HG02588 (cell line): ENCODE measurements around the gene ENOX1.

Source experiments
- ATAC-seq: cut with Tn5 transposase; IDR thresholded peaks from one replicate; pipeline ENCODE4 v1.9.1; 2021; ENCODE audit warnings: mild to moderate bottlenecking, moderate library complexity; ENCODE audit not compliant: unreplicated experiment

ENOX1 gene

DNA sequence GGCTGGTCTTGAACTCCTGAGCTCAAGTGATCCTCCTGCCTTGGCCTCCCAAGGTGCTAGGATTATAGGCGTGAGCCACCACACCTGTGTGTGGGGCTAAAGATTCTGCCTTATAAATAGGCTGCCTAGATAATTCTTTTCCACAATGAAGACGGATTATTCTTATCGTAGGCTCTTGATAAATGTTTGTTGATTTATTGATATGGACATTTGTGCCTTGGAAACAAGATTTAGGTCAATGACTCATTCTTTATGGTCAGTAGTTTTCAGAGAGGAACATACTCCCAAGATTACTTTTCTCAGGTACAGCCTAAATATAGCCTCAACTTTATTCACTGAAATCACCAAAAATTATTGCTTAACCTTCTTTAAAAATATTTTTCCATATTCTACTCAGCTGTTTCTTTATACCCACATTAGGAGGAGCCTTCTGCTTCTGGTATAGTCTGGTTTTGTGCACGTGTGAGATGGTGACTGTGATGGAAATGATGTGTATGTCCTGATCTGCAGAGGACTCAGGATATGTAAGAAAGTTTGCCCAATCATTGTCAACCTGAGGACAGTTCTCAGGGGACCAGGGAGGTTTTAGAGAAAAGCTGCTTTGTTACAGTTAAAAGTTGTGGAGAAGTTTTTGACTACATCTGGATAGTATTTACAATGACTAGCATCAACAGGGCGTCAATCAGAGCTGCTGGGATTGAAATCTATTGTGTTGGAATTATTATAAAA lies 554.5 kb downstream of the ENOX1 start:
- ATAC-seq = no peak

DNA sequence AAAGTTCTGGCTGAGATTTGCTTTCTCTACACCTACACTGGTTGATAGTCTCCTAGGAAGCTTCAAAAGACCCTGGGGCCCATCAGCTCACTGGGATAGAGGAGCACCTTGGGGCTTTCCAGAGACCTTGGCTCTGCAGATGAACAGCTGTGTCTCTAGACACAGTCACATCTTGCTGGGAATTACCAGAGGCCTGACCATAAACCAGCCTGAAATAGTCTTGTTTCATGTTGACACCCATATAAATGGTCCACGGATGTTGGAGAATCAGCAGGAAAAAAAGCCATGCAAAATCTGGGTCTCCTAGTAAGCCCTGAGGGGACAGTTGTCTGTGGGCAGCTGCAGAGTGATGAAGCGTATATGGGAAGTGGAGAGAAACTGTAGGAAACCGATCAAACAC lies 555.8 kb downstream of the ENOX1 start:
- no peak for ATAC-seq

DNA sequence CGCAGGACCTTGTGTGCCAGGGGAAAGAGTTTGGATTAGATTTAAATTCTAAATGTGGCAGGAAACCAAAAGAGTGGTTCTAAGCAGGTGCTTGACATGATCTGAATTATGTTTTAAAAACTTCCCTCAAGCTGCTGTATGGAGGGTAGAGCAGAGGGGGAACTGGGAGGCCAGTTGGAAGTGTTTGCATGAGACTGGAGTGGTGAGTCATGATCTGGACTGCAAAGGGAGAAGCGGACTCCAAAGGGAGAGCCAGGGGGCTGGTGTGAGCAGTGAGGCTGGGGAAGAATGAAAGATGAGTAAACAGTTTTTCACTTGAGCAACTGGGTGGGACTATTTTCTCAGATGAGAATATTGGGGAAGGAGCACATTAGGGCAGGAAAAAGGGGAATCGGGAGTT lies 557.3 kb downstream of the ENOX1 start:
- ATAC-seq = no peak

DNA sequence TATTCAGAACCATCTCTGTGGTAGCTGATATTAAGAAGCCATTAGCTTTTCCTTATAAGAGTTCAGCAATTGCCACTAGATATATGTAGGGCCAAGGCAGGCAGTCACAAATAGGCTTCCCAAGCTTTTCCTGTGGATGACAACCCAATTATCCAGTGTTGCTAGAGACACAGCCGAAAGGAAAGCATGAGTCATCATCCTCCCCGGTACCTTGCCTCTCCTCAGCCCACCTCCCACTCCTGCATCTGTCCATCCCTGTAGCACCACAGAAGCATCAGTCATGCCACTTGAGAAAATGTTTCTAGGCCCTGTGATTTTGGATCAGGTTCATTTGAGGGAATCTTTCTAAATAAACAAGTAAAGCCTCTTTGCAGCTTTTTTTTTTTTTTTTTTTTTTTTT lies 559.1 kb downstream of the ENOX1 start:
- ATAC-seq = no peak

DNA sequence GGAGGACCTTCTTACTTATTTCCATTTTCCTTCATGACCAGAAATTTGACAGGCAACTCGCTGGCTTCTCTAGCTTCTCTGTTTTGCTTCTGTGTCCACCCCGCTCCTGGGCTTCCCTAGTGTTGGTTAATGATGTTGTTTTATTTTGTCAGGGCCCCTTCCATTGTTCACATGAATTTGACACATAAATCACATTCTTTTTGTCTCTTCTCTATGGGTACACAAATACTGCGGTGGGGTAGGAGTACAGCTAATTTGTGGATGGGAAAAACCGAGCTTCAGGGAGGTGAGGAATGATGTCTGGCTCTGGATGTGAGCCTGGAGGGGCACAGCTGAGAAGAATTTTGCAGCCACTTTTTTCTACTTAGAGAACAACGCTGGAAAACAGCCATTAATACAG lies 563.6 kb downstream of the ENOX1 start:
- ATAC-seq = no peak

DNA sequence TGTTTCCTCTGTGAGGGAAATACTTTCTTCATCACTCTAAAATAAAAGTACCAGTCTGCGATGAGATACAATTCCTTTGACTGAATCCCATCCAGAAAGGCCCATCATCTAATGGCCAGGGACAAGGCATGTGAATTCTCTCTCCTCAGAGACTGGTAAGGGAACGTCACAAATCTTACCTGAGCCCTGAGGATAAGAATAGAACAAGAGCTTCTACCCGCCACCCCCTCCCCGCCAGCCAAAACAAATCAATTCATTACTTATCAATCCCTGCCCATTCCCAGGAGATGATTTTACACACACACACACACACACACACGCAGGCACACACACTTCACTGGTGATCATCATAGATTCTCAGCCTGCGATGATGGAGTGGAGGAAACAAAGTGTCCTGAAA lies 564.7 kb downstream of the ENOX1 start:
- no peak for ATAC-seq

DNA sequence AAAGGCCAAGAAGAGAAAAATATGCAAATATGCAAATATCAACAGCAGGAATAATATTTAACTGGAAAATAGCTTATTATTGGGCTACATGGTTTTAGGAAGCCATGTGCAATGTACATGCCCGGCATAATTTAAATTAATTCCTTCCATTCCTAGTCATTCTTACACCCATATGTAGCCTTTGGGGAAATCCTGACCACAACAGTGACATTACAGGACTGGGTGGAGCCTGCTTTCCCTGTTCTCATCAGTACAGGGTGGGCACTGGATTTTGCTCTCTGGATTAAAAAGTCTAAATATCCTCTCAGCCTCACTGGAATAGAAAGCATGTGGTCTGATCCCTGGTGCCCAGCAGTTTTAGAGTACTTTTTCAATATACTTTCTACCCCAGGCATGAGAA lies 565.2 kb downstream of the ENOX1 start:
- no peak for ATAC-seq

DNA sequence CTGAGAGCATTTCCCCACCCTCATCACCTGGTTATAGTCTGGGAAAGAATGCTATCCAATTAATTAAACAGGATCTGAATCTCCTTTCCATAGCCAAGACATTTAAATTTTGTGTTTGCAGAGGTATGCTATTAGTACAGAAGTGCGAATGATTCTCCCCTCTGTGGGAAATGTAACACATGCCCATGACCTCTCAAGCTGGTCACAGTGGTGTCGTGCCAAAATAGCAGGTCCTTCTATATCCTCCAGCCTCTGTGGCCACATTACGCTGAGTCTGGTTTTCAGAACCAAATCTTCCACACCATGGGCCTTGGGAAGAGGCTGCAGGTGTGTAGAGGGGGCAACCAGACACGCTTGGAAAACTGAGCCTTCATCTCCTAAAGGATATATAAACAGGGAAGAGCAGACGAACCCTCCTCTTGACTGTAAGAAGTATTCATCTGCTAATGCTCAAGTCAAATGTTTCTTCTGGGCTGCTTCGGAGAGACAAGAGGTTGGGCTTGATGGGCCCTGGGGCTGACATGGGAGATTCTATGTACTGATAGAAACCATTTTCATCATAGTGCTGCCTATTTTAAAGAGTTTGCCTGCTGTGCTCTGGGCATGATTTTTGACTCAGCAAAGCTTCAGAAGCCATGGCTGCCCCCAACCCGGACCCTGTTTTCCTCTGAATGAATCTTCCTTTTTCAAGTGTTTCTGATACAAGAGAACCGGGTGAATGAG lies 565.7 kb downstream of the ENOX1 start:
- no peak for ATAC-seq

DNA sequence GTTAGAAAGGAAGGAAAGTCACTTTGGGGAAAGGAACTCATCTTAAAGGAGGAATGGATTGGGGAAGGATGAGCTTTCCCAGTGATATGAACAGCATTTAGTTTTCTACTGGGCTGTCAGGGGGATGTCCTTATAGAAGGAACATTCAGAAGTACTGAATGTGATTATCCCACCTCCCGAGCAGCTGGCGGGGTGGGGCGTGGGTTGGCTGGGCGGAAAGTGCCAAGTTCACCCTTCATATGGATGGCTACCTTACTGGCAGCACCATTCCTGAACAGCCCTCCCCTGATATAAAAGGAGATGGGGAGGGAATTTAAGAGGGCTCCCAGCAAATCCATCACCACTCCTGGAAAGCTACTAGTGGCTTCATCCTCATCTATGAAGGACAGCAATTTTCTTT lies 572.6 kb downstream of the ENOX1 start:
- no peak for ATAC-seq

DNA sequence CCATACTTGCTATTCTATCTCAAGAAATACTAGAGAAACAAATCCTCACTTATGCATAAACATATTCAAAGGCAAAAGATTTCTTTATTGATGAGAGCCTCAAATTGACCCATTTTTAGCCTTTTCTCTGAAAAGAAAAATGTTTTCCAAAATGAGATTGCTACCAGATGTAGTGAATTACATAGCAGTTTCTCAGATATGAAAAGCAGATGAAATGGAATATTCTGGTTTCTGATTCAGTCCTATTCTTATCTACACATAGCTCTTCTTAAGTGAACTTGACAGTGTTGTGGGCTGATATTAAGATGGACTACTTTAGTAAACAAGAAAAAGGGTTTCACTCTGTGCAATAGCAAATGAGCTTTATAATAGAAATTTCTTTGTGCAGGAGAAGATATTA lies 579.9 kb downstream of the ENOX1 start:
- no peak for ATAC-seq

DNA sequence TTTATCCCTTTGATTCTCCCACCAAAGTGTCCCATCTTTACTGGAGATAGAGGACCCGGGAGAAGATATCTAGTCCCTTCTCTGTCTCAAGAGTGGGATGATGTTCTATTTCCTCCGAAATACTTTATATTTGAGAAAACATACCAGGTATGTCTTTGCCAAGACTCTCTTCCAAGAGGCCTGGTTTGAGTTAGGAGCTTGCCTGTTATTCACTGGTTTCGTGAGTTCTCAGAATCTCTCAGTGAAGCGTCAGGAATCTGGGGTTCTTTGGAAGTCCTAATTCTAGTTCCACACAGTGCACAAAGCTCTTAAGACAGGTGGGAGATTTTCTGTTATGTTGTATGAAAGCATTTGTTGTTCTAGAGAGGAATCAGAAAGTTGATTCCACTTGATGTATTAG lies 581.4 kb downstream of the ENOX1 start:
- no peak for ATAC-seq

DNA sequence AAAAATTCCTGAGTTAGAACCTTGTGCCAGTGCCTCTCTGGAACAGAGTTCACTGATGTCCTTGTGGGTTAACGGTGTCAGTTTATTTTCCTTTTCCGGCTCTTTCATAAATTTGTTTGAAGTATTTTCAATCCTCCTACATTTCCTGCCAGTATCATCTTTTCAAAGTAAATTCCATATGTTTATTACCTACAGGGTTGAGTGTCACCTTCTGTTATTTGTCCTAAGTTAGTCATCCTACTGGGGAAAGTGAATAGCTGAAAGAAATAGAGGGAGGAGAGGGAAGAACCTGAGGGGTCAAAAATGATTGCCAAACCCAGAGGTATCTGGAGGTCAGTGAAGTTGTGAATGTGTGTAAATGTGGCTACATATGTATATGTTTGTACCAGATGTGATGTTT lies 582.2 kb downstream of the ENOX1 start:
- ATAC-seq = no peak

DNA sequence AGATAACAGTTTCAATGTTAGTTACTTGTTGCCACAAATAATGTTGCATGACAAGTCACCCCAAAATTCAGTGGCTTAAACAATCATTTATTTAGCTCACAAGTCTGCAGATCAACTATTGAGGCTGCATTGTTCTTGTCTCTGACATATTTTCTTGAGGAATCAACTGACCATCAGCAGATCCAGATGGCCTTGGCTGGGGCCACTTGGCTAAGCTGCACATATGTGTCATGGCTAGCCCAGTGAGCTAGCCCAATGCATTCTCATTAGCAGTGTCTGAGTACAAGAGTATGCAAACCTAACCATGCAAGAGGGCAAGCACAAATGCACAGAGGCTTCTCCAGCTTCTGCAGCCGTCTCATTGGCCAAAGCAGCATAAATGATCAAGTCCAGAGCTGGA lies 583.0 kb downstream of the ENOX1 start:
- ATAC-seq = no peak

DNA sequence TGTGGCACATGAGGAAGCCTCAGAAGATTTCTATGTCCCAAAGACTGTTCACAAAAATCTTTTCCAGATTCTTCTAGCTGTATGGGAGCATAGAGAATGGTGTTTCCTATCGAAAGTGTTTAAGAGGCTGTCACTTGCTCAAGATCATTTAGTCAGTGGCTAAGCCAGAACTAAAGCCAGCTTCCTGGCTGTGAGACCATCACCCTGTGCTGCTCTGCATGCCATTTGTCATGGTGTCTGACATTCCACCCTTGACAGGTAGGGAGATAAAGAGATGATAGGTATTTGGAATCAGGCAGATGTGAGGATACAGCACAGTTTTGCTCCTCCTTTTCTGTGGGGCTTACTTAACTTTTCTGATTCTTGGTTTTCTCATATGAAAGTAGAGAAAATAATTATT lies 586.0 kb downstream of the ENOX1 start:
- ATAC-seq = no peak

DNA sequence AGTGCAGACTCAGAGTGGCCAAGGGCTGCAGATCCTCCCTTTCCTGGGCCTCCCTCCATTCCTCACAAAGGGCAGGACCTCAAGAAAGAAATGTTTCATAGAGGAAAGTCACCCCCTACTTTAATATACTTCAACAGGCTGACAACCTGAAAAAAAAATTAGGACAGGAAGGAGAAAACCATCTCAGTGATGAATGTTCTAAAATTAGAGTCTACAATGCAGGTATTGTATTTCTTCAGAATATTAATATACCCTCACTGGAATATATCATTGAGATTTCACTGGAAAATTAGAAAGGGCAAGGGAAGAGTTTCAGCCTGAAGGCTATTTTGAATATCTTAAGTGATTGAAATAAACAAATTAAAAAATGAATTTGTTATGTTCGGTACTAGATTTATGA lies 586.5 kb downstream of the ENOX1 start:
- ATAC-seq = no peak

DNA sequence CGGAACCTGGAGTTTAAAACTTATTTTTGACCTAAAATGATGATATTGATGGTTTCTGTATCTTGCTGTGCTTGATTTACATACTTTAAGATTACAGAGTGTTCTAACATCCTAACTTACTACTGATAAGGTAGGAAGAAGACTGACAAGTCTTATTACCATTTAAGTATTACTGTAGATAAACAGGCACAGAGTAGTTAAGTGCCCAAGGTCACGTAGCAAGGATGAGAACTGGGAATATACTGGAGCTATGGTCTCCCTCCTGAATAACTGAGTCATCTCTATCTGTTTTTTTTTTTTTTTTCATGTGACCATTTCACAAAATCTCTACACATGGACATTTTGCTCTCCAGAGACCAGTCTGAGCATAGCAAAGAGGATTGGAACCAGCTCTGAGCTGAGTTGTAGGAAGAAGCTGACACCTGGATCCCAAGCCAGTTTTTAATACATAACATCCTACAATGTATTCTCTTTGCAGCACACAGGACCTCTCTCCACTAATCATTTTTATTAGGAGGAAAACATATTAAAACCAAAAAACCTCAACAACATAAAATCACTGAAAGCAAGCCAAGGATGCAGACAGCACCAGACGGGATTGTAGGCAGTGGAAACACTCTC lies 589.9 kb downstream of the ENOX1 start:
- no peak for ATAC-seq

DNA sequence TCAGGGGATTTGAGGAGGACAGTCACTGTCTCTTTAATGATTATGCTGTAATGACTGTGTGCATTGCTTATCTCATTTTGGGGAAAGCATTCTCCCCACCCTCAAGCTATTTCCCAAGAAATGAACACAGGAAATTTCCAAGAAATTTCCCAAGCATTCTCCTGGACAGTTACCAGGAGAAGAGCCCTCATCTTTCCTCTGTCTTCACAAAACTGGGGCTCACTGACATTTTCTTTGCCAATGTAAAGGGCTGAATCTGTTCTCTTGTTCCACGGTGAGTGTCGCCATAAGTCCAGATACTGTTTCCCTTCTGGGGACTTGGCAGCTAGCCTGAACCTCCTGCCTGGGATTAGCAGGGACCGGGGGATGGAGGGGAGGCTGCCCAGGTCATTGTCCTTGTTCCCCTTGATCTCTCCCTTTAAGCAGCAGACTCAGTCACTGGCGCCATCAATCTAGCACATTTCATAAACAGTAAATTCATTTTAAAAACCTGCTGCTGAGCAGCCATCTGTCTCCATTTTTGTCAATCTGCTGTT lies 590.6 kb downstream of the ENOX1 start:
- ATAC-seq = no peak

DNA sequence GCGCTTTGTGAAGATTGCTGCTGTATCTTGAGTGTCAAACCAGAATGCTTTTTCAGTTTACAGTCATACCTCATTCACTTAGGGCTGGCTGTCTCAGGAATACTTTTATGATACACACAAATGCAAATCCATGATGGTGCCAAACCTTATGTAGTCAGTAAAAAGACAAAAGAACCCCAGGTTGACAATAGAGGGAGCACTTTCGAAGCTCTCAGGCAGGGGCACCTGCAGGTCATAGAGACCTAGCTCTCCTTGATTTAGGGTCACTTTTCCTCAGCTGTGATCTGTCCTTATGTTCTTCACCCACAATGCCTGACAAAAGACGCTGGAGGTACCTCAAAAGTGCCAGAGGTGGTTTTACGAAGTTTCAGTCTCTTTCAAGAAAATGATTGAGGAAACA lies 591.2 kb downstream of the ENOX1 start:
- ATAC-seq = no peak

DNA sequence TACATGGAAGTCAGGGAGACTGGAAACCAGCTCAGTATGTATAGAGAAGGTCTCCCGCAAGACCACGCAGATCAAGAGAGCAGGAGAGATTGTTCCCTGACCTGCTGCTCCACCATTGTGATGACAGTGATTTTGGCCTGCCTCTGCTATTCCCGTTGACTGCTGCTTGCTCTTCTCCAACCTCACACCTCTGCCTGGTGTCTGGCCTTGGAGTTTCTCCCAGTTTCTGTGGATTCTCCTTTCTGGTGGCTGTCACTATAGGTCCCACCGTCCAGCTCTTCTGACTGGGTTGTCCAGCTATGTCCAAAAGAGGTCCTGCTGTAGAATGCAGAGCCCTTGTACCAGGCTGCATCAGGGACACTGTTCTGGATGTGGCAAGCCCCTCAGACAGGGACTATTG lies 591.7 kb downstream of the ENOX1 start:
- no peak for ATAC-seq

DNA sequence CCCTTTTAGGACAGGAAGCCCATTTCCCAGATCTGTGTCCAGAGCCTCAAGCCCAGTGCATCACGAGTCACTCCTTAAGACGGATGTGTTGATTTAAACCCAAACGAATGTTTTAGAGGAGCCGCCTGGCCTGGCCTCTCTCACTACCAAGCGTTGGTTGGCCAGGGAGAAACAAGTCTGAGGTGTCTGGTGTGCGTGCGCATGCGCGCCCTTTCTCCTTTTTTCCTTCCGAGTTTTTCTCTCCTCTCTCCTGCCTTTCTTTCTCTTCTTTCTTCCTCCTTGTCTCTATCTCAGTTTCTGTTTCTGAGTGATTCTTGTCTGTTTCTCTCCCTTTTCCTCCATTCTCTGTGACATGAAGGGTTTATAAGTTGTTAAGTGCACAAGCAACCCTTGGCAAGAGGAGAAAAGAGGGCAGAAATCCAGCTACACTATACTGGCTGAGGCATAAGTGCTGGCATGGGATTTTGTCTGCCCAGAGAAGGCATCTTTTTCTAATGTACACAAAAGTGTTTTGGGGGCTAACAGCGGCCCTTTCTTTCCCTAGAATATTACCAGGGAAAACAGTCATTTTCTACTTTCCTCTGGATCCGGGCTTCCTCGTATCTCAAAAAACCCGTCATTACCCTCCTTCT lies 592.9 kb downstream of the ENOX1 start:
- ATAC-seq = no peak

DNA sequence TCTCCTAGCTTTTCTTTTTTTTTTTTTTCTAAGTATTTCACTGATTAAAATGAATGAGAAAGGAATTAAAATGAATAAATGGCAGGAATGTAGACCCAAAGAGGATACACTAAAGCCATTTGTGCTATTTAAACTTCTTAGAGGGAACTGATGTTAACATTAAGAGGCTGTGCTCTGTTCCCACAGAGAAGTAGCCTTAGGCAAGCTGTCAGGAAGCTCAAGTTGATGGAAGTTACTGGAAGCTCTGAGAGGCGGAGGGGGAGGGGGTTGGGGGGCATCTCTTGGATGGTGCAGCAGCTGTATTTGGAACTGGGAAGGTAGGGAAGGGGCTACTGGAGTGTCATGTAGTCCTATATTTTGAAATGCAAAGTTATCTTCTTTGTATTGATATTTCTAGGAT lies 595.2 kb downstream of the ENOX1 start:
- ATAC-seq = no peak

DNA sequence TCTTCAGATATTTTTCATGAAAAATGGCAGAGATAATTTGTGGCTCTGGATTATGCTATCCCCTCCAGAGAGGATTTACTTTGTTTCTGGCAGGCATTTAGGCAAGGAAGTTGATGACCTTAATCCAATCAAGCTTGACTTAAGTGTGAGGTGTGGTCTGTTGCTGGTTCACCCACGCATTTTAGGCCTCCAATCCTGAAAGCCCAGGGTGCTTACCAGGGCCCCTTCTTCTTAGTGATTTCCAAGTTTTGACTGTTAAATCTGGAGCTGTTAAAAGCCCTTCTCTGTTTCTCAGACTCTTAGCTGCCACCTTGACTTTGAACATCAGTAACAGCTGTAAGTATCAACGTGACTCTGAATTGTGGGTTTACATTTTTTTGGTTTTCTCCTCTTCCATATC lies 601.5 kb downstream of the ENOX1 start:
- no peak for ATAC-seq
